GM19372 (cell line): ENCODE data around the gene PDLIM7.
"Not testable (repeated sequence)": the region's sequence is repeated elsewhere in the genome, so short reads cannot be mapped to it uniquely, and the experiment has no call there.

Source experiments
- ATAC-seq: cut with Tn5 transposase; IDR thresholded peaks from one replicate; pipeline ENCODE4 v1.9.1; 2021; ENCODE audit warnings: mild to moderate bottlenecking, low read depth, moderate library complexity; ENCODE audit not compliant: unreplicated experiment

Gene PDLIM7

DNA sequence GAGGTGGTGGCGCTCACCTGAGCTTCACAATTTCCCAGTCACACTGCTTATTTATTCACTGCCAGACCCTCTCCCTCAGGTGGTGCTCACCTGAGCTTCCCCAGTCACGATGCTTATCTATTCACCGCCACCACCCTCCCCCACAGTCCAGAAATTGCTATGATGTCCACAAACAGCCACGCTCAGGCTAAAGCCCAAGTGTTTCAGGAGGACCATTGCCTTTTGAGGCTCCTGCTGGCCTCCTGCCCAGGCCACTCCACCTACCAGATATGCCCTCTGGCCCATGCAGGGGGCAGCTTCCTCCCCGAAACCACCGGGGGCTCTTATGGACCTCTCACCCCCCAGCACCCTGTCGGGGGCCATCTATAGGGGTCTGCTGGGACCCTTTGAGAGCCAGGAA, 4.6 kb downstream of the PDLIM7 start:
- ATAC-seq: no peak

DNA sequence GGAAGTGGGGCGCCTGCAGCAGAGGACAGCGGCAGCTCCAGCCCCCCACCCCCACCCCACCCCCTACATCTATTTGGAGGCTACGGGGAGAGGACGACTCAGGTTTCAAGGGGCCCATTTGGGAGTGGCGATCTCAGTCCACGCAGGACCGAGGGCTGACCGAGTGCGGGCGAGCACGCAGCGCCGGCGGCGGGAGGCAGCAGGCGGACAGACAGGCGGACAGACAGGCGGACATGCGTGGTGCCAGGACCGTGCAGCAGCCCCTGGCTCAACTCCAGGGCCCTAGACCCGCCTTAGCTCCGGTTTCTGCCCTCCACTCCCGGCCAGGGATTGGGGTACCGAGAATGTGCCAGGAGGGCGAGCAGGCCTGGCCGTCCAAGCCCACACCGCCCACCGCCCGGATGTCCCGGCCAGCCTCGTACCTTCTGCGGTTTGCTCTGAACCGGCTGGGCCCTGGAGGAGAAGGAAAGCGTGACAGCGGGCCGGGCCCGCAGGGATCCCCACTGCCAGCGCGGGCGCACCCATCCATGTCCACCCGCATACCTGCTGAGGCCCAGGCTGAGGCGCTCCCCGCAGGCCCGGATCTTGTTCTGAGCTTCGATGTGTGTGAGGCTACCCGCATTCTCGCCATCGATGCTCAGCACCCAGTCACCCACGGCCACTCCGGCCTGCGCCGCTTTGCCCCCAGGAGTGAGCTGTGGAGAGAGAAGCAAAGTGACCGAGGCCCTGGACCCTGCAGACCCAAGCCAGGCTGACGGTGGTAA, 5.2 kb downstream of the PDLIM7 start:
- no peak for ATAC-seq

DNA sequence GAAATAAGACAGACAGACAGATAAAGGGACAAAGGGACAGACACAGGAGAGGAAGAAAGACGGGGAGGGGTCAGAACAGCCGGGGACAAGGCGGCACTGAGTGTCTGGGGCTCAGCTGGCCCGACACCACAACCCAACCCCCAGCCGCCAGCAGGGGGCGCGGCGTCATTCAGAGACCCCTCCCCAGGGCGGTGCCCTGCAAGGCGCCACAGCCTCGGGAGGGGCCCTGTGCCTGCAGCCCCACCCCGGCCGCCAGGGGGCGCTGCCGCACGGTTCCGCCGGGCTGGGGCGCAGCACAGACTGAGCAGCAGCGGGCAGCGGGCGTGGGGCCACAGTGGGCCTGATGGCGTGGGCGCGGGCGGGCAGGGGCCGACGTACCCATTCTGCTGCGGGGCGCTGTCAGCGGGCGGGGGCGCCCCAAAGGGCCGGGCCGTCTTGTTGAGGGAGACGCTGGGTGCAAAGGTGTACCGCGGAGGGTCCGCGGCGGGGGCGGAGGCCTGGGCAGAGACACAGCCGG, 5.9 kb downstream of the PDLIM7 start:
- no peak for ATAC-seq

DNA sequence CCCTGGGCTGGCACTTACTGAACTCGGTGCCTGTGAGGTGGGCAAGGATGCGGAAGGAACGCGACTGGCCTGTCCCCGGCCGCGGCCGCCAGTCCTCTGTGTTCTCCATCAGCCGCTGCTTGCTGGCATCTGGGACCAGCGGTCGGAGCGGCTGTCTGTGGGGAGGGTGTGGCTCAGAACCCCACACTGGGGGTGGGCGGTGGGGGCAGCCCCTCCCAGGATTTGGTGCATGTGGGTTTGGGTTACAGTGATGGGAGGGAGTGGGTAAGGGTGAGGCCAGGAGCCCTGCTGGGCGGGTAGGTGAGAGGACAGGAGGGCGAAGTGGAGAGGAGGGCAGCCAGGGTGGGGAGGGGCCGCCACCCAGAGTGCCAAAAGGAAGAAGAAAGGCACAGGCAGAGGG, 6.4 kb downstream of the PDLIM7 start:
- ATAC-seq: no peak

DNA sequence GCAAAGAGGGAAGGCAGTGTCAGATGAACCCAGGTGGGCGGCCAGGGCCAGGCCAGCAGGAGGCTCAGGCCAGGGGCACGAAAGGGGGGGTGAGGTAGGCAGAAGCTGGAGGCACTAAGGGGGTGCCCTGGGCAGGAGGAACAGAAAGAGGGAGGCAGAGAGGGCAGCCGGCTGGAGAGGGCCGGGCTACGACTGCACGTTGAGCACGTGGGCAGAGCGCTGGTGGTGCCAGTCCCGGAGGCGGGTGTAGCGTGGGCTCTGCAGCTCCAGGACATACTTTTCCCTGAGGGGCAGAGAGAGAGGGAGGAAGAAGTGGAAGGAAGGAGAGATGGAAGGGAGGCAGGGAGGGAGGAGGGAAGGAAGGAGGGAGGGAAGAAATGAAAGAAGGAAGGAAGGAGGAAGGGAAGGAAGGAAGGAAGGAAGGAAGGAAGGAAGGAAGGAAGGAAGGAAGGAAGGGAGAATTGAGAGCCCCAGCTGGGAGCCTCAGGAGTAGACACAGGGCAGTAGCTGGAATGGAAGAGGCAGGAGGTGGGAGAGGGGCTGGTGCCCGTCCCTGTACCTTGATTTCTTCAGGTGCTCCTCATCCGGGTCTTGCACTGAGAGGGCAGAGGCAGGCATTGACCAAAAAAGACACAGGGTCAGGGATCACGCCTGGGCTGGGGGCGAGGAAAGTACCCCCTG, 7.0 kb downstream of the PDLIM7 start:
- ATAC-seq: no peak

DNA sequence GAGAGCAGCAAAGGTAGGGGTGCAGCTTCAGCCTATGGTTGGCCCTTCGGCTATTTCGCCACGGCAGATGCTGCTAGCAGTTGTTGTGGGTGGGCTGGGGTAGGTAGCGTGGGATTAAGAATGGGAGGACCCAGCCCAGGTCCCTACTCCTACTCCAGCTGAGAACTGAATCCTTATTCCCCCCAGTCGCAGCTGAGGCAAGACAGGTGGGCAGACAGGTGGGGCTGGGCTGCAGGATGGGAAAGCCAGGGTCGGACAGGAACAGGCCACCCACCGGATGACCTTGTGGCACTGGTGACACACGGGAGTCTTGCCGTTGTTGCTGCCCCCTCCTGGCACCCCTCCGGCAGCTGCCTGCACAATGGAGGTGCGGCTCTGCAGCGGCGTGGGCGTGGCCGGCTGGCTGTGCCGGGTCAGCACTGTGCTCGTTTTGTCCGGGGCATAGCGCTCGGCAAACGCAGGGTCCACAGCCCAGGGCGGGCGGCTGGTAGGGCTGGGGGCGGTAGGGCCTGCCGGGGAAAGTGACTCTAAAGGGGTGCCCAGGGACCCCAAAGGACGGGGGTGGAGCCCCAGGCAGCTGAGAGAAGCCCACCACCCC, 8.2 kb downstream of the PDLIM7 start:
- ATAC-seq: no peak

DNA sequence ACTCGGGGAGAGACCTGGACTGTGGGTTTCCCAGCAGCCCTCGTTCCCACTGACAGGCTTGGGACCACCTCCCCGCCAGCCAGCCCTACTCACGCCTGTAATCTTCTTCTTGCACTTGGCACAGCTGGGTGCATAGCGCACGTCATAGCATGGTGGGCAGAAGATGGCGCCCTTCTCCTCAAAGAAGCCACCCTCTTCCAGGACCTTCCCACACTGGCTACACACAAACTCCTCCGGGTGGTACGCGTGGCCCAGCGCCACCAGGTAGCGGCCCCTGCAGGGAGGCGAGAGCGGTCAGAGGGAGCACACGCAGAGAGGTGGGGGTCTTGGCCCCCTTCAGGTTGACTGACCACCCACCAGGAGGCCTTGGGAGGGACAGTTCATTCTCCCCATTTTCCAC, 9.4 kb downstream of the PDLIM7 start:
- no peak for ATAC-seq

DNA sequence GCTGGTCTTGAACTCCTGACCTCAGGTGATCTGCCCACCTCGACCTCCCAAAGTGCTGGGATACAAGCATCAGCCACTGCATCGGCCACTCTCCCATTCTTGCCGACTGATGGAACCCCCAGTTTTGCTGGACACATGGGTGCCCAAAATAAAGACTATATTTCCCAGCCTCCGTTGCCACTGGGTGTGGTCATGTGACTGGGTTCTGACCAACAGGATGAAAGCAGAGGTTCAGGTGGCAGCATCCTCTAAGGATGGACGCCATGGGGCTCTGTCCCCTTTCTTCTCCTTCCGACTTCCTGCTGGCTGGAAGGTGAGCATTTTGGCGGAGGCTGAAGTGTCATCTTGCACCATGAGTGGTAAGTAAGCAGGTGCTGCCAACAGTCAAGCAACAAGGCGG, 10.3 kb downstream of the PDLIM7 start:
- ATAC-seq: no peak

DNA sequence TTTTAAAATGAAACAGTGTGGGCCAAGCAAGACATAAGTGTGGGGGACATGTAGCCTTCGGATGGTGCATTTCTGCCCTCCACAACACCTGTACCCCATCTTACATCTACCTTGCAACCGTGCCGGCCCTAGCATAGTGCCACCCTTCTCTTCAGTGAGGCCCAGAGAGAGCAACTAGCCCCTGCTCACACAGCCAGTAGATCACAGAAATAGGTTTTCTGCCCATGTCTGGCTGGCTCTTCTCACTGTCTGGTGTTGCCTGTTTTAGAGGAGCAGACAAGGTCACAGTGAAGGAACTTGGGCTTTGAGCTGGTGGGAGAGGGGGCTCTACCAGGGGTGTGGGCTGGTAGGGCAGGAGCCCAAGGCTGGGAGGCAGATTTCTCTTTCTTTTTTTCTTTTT, 11.1 kb downstream of the PDLIM7 start:
- no peak for ATAC-seq

DNA sequence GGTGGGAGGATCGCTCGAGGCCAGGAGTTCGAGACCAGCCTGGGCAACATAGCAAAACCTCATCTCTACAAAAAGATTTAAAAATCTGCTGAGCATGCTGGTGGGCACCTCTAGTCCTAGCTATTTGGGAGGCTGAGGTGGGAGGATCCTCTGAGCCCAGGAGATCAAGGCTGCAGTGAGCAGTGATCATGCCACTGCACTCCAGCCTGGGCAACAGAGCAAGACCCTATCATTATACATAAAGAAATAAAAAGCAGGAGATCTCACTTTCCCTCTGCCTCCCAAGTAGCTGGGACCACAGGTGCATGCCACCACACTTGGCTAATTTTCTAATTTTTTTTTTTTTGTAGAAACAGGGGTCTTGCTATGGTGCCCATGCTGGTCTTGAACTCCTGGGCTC, 11.7 kb downstream of the PDLIM7 start:
- ATAC-seq: not testable (repeated sequence)

DNA sequence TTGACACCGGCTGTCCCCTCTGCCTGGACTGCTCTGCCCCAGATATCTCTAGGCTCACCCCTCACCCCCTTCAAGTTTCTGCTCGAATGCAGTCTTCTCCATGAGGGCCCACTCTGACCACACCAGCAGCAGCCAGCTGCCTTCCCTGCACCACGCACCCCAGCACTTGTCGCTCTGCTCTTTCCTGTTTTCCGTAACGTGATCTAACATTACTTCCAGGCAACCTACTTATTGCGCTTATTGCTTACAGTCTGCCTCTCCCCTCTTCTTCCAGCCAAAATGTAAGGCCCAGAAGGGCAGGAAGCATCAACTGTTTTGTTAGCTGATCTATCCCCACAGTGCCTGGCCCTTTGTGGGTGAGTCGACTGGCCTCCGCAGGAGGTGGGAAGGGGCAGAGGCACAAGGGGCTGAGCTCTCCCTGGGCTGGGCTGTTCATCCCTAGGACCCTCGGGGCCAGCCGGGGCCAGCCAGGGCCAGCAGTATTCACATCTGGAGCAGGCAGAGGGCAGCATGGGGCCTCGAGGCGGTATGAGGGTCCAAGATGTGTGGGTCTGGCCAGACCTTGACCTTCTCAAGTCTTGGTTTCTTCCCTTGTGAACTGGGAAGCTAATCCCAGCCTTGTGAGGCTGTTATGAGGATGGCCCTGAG, 12.4 kb downstream of the PDLIM7 start:
- ATAC-seq: no peak

DNA sequence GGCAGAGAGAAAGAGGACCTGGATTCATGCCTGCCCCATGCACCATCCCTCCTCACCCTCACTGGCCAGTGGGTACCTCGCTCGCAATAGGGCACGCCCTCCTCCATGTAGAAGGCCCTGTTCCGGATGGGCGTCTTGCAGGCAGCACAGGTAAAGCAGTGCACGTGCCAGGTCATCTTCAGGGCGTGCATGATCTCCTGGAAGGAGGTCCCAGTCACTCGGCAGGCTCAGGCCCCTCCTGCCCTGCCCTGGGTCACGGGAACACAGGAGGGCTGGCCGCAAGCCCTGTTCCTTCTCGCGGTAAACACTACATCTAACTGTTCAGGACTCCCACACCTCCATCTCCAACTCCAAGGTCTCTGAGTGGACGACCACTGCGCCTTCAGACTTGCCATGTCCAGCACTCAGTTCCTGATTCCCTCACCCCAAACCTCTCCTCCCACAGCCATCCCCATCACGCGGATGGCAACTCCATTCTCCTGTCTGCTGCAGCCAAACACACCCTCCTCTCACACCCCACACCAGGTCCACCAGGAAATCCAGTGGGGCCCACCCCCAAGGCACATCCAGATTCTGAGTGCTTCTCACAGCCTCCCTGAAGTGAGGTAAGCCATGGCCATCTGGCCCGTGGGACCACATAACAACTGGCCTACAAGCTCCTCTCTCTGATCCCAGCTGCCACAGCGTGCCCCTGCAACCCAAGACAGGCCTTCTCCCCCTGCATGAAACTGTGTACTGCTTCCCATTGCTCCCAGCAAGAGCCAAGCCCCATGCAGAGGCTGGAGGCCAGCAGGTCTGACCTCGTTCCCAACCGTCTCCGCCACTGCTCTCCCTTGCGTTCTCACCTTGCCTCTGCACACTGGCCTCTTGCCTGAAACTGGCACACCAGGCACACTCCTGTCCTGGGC, 13.2 kb downstream of the PDLIM7 start:
- ATAC-seq: no peak

DNA sequence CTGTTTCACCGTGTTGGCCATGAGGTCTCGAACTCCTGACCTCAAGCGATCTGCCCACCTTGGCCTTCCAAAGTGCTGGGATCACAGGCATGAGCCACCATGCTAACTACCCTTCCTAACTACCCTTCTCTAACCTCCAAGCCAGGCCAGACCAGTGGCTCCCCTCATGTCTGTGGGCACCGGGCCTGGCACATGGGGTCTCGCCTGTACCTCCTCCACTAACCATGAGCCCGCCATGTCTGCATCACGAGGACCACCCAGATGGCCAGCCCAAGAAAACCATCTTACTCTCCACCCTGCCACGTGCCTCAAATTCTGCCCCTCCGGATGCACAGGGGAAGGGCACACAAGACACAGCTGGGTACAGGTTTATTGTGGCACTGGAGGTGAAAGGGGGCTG, 14.4 kb downstream of the PDLIM7 start:
- no peak for ATAC-seq

DNA sequence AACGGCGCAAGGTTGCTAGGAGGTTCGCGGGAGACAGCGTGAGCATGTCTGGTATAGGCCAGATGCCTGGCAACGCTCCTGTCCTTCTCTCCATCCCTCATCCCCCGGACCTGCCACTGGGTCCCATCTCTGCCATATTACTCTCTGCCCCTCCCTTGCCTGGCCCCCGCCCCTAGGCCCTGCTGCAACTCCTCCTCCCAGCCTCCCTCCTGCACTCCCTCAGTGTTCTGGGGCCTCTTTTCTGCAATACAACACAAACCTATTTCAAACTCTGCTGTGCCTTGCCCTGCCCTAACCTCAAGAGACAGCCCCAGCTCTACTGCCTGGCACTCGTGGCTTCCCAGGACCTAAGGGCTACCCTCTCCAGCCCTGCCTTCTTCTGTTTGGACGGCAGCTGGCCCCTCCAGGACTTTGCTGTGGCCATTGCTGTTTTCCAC, 15.0 kb downstream of the PDLIM7 start:
- ATAC-seq: no peak

DNA sequence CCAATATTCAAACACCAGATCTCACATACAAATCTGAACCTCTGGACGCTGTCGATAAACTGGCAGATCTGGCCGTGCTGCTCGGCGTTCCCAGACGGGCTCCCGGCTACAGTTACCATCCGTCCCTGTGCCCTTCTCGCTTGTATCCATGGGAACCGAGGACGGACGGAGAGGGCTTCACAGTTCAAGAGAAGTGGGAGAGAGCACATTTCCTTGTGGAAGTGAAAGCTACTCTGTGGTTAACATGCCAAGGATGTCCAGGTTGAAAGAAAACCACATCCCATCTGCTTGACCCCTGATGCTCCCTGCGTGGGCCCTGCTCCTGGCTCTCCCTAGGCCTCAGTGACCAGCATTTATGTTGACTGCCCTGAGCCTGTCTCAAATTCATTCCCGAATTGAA, 17.6 kb downstream of the PDLIM7 start:
- no peak for ATAC-seq

DNA sequence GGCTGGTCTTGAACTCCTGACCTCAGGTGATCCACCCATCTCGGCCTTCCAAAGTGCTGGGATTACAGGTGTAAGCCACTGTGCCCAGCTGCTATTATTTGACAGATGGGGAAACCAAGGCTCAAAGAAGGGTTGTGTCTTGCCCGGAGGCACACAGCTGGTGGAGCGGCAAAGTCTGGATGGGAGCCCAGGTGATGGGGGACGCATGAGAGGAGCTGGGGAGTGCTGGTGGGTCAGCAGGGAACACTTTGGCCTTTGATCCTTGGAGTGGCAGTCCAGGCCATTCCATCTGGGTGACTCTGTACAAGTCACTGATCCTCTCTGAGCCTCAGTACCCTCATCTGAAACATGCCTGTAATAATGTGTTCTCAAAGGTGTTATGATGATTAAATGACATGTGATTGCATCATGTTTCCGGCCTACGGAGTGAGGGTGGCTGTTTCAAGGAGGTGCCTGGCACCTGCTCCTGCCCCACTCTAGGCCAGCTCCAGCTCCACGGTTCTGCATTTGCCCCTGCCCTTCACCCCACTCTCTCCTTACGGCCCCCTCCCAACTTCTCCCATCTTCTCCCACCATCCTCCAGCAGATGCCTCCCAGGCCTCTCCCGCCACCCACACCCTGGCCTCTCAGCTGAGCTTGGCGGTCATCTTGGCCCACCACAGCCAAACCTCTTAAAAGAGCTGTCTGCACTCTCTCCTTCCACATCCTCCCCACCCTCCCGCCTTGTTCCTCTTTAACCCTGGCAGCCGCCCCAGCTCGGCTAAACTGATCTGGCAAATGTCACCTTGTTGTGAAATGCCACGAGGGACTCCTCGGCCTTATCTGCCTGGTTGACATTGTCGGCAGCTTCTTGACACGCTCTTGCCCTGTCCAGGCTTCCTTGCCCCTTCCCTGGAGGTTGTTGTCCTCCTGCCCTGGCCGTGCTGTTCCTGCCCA, 18.4 kb downstream of the PDLIM7 start:
- ATAC-seq: no peak

DNA sequence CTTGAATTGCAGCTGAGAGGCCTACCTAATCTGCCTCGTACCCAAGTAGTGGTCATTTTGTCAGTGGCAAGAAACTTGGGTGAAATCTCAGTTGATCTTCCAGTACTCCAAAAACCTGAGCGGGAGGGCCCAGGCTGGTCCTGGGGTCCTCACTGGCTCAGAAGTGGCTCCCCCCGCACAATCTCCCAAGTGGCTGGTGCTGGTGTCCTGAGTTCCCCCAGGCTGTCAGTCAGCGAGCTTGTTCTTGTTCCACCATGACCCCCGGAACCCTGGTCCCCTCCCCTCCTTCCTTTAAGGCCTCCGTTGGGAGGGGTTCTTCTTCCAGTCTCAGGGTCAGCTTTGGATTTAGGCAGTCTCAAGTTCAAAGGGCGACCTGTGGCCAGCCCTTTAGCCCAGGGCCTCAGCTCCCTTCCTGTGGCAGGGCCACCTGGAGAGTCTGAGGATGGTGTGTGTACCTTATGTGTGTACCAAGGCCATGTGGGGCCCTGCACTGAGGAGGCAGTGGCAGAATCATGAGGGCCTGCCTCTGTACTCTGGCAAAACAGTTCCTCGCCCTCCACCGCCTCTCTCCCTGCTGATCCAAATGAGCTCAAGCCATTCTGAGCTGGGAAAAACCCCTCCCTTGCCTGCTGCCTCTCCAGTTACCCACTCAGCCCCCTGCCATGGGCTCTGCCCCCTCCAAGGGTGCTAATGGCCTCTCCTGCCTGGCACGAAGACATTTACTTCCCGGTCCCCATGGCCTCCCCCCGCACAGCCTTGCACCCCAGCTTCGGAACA, 19.5 kb downstream of the PDLIM7 start:
- ATAC-seq: no peak

DNA sequence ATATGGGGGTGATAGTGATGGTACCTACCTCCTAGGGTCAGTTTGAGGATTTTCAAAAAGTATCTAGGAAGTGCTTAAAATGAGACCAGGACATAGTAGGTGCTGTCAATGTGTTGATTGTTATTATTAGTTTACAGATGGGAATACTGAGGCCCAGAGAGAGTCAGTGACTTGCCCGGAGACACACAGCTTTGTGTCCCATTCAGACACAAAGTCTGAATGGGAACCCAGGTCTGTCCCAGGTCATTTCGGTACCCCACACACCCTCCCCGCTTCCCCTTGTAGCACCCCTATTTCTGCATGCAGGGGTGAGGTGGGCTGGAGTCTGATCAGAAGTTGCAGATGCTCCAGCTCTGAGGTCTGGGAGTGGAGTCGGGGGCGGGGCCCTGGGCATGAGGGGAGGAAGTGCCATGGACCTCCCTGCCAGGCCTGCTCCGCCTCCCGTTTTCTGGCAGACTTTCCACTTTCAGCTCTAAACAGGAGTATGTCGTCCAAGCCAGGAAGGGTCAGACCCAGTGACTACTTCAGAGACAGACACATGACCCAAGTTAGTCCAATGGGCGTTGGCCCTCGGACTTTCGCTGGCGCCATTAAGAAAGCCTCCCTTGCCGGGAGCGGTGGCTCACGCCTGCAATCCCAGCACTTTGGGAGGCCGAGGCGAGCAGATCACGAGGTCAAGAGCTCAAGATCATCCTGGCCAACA, 20.7 kb downstream of the PDLIM7 start:
- ATAC-seq: no peak
